Measurements from ENCODE around the gene KCNIP4. TPM values are rescaled to one million over a fixed set of nuclear protein-coding genes. Genes with fewer than 3 reads are reported as not detected.

KCNIP4 gene
- total and polyA plus RNA-seq, 2 experiments from 2014 or later: 0.14 to 0.63 TPM

DNA sequence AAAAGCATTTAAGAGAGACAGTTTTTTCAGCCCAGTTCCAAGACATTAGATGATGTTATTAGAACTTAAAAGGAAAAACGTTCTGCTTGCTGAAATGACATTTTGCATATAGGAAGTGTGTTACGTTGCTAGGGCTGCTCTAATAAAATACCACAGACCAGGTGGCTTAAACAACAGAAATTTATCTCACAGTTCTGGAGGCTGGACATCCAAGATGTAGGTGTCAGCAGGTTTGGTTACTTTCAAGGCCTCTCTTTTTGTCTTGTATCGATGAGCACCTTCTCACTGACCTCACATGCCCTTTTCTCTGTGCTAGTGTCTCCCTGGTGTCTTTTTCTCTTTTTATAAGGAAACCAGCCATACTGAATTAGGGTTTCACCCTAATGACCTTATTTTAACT is 1043.6 kb downstream of the KCNIP4 start:
- Histone ChIP-seq H2AFZ (no peak overlapping the region), H3K36me3 (ENCODE audit: insufficient read depth) (no peaks in the 10 kb centered on the region), H4K20me1 (replicated peaks; ENCODE audit: insufficient read depth) (no peaks in the 10 kb centered on the region), H3K9me2 (ENCODE audit: insufficient read depth) (no peaks in the 10 kb centered on the region), H3K4me3 (no peak overlapping the region), H3K4me1 (ENCODE audit: insufficient read depth) (no peaks in the 10 kb centered on the region), H3K4me2 (no peak overlapping the region), H3K27me3 (ENCODE audit: insufficient read depth) (no peaks in the 10 kb centered on the region), H3K79me2 (replicated peaks; ENCODE audit: insufficient read depth) (no peaks in the 10 kb centered on the region), H3K27ac (ENCODE audit: low read depth) (no peak overlapping the region), H3F3A (replicated peaks; ENCODE audit: low read depth) (no peaks in the 10 kb centered on the region)
- no peaks in the 10 kb centered on the region for H3K4me1 Mint-ChIP-seq
- no peaks in the 10 kb centered on the region for H3K27me3 Mint-ChIP-seq (ENCODE audit: insufficient read depth, low read depth, poor library complexity)
- no peak overlapping the region for H3K27ac Mint-ChIP-seq
- ATAC-seq (no peak), DNase-seq (ENCODE audit: low spot score) (no peak)
- TF ChIP-seq EZH2phosphoT487 (IDR thresholded peaks at IDR 0.05; ENCODE audit: unreplicated experiment) (no peak), ETS1 (IDR thresholded peaks at IDR 0.05) (no peak), EZH2 (IDR thresholded peaks at IDR 0.05; ENCODE audit: low read depth, unreplicated experiment) (no peak), REST (IDR thresholded peaks at IDR 0.05; ENCODE audit: unreplicated experiment) (no peak), JUNB (IDR thresholded peaks at IDR 0.05; ENCODE audit: unreplicated experiment) (no peak), ZNF331 (CRISPR knock-in tag; IDR thresholded peaks at IDR 0.05; ENCODE audit: low read depth) (no peak), CTCF (conservative IDR thresholded peaks at IDR 0.05; ENCODE audit: low read depth in 2 of 2) (no peak), NANOG (IDR thresholded peaks at IDR 0.05; ENCODE audit: borderline replicate concordance) (no peak), STAT1 (IDR thresholded peaks at IDR 0.05; ENCODE audit: unreplicated experiment) (no peak), ZNF114 (CRISPR knock-in tag; IDR thresholded peaks at IDR 0.05) (no peak), CREB1 (CRISPR knock-in tag; IDR thresholded peaks at IDR 0.05; ENCODE audit: low read depth) (no peak), POLR2AphosphoS5 (IDR thresholded peaks at IDR 0.05; ENCODE audit: low read depth) (no peak)
- TF ChIP-seq, protein P1, sequence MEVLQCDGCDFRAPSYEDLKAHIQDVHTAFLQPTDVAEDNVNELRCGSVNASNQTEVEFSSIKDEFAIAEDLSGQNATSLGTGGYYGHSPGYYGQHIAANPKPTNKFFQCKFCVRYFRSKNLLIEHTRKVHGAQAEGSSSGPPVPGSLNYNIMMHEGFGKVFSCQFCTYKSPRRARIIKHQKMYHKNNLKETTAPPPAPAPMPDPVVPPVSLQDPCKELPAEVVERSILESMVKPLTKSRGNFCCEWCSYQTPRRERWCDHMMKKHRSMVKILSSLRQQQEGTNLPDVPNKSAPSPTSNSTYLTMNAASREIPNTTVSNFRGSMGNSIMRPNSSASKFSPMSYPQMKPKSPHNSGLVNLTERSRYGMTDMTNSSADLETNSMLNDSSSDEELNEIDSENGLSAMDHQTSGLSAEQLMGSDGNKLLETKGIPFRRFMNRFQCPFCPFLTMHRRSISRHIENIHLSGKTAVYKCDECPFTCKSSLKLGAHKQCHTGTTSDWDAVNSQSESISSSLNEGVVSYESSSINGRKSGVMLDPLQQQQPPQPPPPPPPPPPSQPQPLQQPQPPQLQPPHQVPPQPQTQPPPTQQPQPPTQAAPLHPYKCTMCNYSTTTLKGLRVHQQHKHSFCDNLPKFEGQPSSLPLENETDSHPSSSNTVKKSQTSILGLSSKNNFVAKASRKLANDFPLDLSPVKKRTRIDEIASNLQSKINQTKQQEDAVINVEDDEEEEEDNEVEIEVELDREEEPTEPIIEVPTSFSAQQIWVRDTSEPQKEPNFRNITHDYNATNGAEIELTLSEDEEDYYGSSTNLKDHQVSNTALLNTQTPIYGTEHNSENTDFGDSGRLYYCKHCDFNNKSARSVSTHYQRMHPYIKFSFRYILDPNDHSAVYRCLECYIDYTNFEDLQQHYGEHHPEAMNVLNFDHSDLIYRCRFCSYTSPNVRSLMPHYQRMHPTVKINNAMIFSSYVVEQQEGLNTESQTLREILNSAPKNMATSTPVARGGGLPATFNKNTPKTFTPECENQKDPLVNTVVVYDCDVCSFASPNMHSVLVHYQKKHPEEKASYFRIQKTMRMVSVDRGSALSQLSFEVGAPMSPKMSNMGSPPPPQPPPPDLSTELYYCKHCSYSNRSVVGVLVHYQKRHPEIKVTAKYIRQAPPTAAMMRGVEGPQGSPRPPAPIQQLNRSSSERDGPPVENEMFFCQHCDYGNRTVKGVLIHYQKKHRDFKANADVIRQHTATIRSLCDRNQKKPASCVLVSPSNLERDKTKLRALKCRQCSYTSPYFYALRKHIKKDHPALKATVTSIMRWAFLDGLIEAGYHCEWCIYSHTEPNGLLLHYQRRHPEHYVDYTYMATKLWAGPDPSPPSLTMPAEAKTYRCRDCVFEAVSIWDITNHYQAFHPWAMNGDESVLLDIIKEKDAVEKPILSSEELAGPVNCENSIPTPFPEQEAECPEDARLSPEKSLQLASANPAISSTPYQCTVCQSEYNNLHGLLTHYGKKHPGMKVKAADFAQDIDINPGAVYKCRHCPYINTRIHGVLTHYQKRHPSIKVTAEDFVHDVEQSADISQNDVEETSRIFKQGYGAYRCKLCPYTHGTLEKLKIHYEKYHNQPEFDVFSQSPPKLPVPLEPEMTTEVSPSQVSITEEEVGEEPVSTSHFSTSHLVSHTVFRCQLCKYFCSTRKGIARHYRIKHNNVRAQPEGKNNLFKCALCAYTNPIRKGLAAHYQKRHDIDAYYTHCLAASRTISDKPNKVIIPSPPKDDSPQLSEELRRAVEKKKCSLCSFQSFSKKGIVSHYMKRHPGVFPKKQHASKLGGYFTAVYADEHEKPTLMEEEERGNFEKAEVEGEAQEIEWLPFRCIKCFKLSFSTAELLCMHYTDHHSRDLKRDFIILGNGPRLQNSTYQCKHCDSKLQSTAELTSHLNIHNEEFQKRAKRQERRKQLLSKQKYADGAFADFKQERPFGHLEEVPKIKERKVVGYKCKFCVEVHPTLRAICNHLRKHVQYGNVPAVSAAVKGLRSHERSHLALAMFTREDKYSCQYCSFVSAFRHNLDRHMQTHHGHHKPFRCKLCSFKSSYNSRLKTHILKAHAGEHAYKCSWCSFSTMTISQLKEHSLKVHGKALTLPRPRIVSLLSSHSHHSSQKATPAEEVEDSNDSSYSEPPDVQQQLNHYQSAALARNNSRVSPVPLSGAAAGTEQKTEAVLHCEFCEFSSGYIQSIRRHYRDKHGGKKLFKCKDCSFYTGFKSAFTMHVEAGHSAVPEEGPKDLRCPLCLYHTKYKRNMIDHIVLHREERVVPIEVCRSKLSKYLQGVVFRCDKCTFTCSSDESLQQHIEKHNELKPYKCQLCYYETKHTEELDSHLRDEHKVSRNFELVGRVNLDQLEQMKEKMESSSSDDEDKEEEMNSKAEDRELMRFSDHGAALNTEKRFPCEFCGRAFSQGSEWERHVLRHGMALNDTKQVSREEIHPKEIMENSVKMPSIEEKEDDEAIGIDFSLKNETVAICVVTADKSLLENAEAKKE (CRISPR knock-in tag; IDR thresholded peaks at IDR 0.05): no peak
- no peak overlapping the region for H3K4me3 Mint-ChIP-seq
- H3K36me3 Mint-ChIP-seq (ENCODE audit: low read depth): no peaks in the 10 kb centered on the region
- no peaks in the 10 kb centered on the region for H3K9me3 Mint-ChIP-seq
